Measurements from ENCODE around the gene SLC6A2. TPM values are rescaled to one million over a fixed set of nuclear protein-coding genes. Genes with fewer than 3 reads are reported as not detected.
A peak's percentile ranks its signal among the peaks of the same experiment; 100 is the strongest.

Gene SLC6A2
- total and polyA plus RNA-seq, 2 of the 13 experiments (the other 11 are each of a cell fraction or from before 2014, with no cell fraction given), result 0.62 to 0.66 TPM

GRCh38 chr16:55711959-55712876 lies 56.4 kb downstream of the SLC6A2 start:
- no peak overlapping the region for H3K4me2 ChIP-seq (ENCODE audit: low read depth, low read length)
- no peak overlapping the region for H3K4me3 ChIP-seq (replicated peaks in 1 of 3; ENCODE audit: insufficient read depth in 1 of 3, low read depth in 2 of 3, low read length in 3 of 3)
- TF ChIP-seq, protein P1, sequence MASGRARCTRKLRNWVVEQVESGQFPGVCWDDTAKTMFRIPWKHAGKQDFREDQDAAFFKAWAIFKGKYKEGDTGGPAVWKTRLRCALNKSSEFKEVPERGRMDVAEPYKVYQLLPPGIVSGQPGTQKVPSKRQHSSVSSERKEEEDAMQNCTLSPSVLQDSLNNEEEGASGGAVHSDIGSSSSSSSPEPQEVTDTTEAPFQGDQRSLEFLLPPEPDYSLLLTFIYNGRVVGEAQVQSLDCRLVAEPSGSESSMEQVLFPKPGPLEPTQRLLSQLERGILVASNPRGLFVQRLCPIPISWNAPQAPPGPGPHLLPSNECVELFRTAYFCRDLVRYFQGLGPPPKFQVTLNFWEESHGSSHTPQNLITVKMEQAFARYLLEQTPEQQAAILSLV (CRISPR knock-in tag; IDR thresholded peaks at IDR 0.05; ENCODE audit: borderline replicate concordance), result 0 out of 2 replicates have a peak, but pooled peaks have one; percentile 25
- TF ChIP-seq FOSL2 (CRISPR knock-in tag; IDR thresholded peaks at IDR 0.05) (no peak), XRCC5 (optimal IDR thresholded peaks at IDR 0.05; ENCODE audit: low read length) (peak; percentile 34), ZKSCAN1 (IDR thresholded peaks at IDR 0.05; ENCODE audit: low read length) (0 out of 2 replicates have a peak, but pooled peaks have one; percentile 16), NR2F1 (CRISPR knock-in tag; IDR thresholded peaks at IDR 0.05) (no peak), RAD21 (CRISPR knock-in tag; IDR thresholded peaks at IDR 0.05) (peak; percentile 84), CTCF (CRISPR knock-in tag; IDR thresholded peaks at IDR 0.05) (peak; percentile 90), ZNF180 (CRISPR knock-in tag; IDR thresholded peaks at IDR 0.05; ENCODE audit: borderline replicate concordance, low read depth) (no peak), ZNF143 (CRISPR knock-in tag; IDR thresholded peaks at IDR 0.05) (no peak), MIXL1 (CRISPR knock-in tag; IDR thresholded peaks at IDR 0.05) (peak; percentile 85), SIN3B (IDR thresholded peaks at IDR 0.05; ENCODE audit: low read length) (no peak), JUN (CRISPR knock-in tag; IDR thresholded peaks at IDR 0.05) (no peak), STAG1 (CRISPR knock-in tag; IDR thresholded peaks at IDR 0.05) (peak; percentile 93), SMC3 (IDR thresholded peaks at IDR 0.05; ENCODE audit: low read length) (peak; percentile 98)
- TF ChIP-seq, protein P2, sequence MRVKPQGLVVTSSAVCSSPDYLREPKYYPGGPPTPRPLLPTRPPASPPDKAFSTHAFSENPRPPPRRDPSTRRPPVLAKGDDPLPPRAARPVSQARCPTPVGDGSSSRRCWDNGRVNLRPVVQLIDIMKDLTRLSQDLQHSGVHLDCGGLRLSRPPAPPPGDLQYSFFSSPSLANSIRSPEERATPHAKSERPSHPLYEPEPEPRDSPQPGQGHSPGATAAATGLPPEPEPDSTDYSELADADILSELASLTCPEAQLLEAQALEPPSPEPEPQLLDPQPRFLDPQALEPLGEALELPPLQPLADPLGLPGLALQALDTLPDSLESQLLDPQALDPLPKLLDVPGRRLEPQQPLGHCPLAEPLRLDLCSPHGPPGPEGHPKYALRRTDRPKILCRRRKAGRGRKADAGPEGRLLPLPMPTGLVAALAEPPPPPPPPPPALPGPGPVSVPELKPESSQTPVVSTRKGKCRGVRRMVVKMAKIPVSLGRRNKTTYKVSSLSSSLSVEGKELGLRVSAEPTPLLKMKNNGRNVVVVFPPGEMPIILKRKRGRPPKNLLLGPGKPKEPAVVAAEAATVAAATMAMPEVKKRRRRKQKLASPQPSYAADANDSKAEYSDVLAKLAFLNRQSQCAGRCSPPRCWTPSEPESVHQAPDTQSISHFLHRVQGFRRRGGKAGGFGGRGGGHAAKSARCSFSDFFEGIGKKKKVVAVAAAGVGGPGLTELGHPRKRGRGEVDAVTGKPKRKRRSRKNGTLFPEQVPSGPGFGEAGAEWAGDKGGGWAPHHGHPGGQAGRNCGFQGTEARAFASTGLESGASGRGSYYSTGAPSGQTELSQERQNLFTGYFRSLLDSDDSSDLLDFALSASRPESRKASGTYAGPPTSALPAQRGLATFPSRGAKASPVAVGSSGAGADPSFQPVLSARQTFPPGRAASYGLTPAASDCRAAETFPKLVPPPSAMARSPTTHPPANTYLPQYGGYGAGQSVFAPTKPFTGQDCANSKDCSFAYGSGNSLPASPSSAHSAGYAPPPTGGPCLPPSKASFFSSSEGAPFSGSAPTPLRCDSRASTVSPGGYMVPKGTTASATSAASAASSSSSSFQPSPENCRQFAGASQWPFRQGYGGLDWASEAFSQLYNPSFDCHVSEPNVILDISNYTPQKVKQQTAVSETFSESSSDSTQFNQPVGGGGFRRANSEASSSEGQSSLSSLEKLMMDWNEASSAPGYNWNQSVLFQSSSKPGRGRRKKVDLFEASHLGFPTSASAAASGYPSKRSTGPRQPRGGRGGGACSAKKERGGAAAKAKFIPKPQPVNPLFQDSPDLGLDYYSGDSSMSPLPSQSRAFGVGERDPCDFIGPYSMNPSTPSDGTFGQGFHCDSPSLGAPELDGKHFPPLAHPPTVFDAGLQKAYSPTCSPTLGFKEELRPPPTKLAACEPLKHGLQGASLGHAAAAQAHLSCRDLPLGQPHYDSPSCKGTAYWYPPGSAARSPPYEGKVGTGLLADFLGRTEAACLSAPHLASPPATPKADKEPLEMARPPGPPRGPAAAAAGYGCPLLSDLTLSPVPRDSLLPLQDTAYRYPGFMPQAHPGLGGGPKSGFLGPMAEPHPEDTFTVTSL (CRISPR knock-in tag; IDR thresholded peaks at IDR 0.05; ENCODE audit: borderline replicate concordance), result no peak
- H3K4me1 ChIP-seq (ENCODE audit: insufficient read depth, low read length), result peaks cover 8% of the 10 kb centered on the region; the same call in 1 of the 2 replicates
- POLR2A ChIA-PET, result no interaction called here
- no TSS peak for BruUV-seq (replicated peaks)
- peak; percentile 92 for FAIRE-seq
- in situ Hi-C loops (cut with HindIII; ENCODE audit: extremely low pct_ligation_motif_present, low pct_unique_long_range_greater_than_20kb), result loop anchor here (5.0 kb wide), 1 partner anchor 130 kb away; no protein-coding TSS in a partner anchor
- CTCF ChIA-PET (ENCODE audit: low intra/inter-chr PET ratio, low total read pairs), result interaction anchor here (1.1 to 3.3 kb wide), 8 partner anchors 8 to 606 kb away, joined by 3 to 83 read pairs (median 3); partner anchors contain the start of gene CES1
- intact Hi-C loops (cut with micrococcal nuclease; ENCODE audit: unreplicated experiment), result loop anchor here (1.0 kb wide), 1 partner anchor 130 kb away; no protein-coding TSS in a partner anchor
- H3K27me3 ChIP-seq (ENCODE audit: control insufficient read depth in 1 of 2, insufficient read depth in 2 of 2, low read length in 2 of 2), result peaks cover 0 to 2% of the 10 kb centered on the region in 2 experiments; a peak in 2 of 5 replicates
- no peaks in the 10 kb centered on the region for H3K9me3 ChIP-seq (ENCODE audit: low read length)
- peak; percentile 61 for DNase-seq (ENCODE audit: low spot score)
- no peak overlapping the region for H3K9ac ChIP-seq (ENCODE audit: insufficient read depth, low read depth, low read length)
- peak; percentile 94 for ATAC-seq
- H3K36me3 ChIP-seq (replicated peaks in 1 of 2; ENCODE audit: control insufficient read depth in 1 of 2, insufficient read depth in 2 of 2, low read length in 2 of 2), result no peaks in the 10 kb centered on the region
- H3K27ac ChIP-seq (ENCODE audit: extremely low read length, insufficient read depth, low read length), result no peak overlapping the region
- no peaks in the 10 kb centered on the region for H3K79me2 ChIP-seq (ENCODE audit: insufficient read depth, low read length)
- H2AFZ ChIP-seq (ENCODE audit: low read length), result no peak overlapping the region
- WGBS (ENCODE audit: low lambda C conversion rate), result 9% methylated on average over 10 of the region's 10 CpGs
- H4K20me1 ChIP-seq (ENCODE audit: insufficient read depth, low read length), result no peaks in the 10 kb centered on the region
